Stimulated activated CD4-positive, alpha-beta T cell treated with anti-CD3 and anti-CD28 coated beads, Interleukin-15, amount 100 ng/mL, for 48 hours (primary cell): ENCODE results near the gene CARD10.
"Not testable (repeated sequence)": the region's sequence is repeated elsewhere in the genome, so short reads cannot be mapped to it uniquely, and the experiment has no call there.

Experiments used
- DNase-seq, 2 donors: peaks; one replicate each; pipeline ENCODE4 v3.0.0-alpha.2; 2020; ENCODE audit warnings: low read depth in 2 of 2

CARD10 gene

GRCh38 chr22:37556710-37557109, 37.5 kb upstream of the CARD10 start:
- DNase-seq = no peak

DNA sequence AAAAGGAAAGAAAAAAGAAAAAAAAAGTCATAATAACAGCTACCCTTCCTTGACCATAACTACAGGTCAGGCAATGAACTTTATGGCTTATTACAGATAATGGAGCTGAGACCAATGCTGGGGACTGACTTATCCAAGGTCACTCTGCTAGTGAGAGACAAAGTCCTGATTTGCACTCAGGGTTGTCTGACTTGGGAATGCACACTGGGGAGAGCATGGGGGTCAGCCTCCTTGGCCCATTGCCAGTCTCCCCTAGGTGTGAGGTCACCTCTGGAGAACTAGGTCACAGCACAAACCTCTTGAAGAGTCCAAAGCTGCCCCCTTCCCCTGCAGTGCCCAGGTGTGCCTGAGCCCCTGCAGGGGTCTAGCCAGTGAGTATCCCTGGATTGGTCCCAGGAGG, 35.8 kb upstream of the CARD10 start:
- no peak for DNase-seq

DNA sequence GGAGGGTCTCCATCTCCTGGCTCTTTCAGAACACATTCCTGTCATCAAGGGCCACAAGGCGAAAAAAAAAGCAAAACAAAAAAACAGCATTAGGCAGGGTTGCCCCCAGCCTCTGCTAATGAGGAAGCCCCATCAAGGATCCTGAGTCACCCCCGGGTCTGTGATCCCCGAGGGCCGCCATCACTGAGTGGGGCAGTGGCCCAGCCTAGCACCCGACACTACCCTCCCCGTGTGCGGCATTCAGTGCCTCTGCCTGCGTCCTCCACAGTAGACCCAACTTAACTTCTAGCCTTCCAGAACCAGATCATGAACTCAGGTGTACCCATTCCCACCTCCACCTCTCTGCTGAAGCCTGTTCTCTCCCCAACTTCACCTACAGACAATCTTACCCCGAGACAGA, 34.5 kb upstream of the CARD10 start:
- DNase-seq = no peak

DNA sequence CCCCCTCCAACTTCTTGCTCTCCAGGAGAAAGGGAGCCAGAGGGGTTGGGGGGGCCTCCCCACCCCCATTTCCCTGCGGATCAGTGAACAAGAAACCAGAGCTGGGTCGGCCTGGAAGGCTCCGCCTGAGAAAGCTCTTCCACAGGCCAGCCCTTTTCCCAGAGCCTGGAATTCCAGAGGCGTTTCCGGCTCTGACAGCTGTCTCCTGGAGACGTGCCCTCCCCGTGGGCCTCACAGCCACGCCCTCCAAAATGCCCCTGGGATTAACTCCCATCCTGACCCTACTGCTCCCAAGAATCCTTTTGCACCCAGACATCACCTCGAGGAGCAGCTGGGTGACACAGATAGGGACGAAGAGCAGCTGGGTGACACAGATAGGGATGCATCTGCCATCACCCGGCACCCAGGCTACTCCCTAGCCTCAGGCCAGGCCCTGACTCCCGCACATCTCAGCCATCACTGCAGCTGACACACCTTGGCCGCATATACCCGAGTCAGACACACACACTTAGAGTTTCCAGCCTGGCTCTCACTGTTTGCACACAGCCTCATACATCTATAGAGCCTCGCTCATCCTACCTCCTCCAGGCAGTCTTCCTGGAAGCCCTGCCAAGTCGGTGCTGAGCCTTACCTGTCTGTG, 33.4 kb upstream of the CARD10 start:
- no peak for DNase-seq

DNA sequence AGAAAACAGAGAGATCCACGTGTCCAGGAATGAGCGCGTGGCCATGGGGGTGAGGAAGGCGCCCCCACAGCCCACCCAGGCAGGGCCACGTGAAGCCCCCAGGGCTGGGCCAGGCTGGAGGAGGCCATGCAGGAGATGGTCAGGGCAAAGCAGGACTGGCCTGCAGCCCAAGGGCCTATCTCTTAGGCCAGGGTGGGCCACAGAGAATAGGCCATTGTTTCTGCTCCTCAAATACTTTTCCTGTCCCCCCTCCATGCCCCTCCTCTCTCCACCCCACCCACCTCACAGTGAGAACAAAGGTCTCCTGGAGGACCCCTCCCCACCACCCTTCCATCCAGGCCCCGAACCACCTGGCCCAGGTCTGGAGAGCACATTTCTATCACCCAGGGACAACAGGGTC, 32.8 kb upstream of the CARD10 start:
- DNase-seq = no peak

GRCh38 chr22:37550921-37551320, 31.7 kb upstream of the CARD10 start:
- DNase-seq = not testable (repeated sequence)

DNA sequence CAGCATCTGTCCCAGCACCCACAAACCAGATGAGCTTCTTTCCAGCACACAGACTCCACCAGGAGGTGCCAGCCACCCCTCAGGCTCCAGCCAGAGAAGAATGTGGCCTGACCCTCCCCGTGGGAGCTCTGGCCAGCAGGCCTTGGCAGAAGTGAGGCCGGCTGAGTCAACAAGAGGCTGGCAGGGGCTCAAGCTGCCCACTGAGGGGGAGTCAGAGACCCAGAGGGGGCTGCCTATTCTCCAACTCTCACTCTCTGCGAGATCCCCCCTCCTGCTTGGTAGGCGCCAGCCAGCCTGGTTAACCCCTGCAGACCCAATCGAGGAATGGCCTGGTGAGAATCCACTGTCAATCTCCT, 30.5 kb upstream of the CARD10 start:
- DNase-seq = no peak

GRCh38 chr22:37547251-37547741, 28.1 kb upstream of the CARD10 start:
- DNase-seq = no peak

DNA sequence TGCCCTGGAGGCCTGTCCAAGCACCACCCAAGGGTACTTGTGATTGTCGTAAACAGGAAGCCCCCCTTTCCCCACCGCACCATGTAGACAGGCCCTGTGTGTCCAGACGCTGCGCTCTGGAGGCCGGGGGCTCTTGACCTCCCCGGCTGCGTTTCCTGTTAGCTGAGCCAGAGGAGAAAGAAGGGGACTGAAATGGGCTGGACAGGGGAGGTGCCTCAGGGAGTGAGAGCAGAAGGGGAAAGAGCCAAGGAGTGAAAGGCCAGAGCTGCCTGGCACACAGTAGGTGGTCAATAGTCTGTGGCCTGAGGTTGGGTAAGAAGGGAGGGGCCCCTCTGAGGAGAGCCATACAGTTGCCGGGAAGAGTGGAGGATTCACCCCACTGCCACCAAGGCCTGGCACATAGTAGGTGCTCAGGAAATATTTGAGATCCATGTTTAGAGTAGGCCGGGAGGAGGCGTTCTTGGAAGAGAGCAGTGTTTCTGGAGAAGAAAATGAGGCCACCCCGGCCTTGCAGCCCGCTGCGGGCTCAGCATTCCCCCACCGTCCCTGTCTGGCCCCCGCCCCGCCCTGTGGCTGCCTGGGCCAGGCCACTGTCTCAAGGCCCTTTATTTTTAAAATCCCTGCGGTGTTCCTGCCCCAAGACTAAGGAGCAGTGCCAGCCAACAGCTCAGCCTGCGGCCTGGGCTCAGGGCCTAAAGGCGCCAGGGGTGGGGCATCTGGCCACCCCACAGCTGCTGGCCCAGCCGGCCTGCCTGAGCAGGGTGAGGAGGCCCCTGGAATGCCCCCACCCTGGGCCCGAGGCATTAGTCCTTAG, 27.4 kb upstream of the CARD10 start:
- DNase-seq = no peak

GRCh38 chr22:37545703-37546436, 26.7 kb upstream of the CARD10 start:
- no peak for DNase-seq

GRCh38 chr22:37544955-37545702, 25.9 kb upstream of the CARD10 start:
- peak in 1 of 2 donors; percentile 63 for DNase-seq

DNA sequence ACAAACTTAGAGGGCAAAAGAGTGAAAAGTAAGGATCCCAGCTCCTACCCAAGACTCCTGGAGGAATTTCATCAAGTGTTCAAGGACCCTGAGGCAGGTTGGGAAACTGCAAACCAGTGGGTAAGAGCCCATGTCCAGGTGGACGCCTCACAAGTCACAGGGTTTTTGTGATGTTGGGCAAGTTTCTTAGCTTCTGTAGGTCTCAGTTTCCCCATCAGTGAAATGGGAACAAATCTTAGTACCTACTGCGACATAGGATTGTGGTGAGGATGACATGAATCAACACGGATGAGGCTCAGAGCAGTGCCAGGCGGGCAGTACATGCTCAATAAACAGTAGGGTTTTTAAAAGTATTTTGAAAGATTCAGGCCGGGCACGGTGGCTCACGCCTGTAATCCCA, 23.7 kb upstream of the CARD10 start:
- no peak for DNase-seq

DNA sequence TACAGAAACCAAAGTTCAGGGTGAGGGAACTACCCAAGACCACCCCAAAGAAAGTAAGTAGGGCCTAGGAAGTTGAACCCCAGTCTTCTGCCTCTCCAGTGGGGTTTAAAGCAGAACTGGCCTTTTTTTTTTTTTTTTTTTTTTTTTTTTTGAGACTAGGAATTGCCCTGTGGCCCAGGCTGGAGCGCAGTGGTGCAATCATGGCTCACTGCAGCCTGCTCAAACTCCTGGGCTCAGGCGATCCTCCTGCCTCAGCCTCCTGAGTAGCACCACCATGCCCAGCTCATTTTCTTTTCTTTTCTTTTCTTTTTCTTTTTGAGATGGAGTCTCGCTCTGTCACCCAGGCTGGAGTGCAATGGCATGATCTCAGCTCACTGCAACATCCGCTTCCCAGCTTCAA, 23.2 kb upstream of the CARD10 start:
- not testable (repeated sequence) for DNase-seq

- not testable (repeated sequence) for DNase-seq
Observed at GRCh38 chr22:37539790-37540189, 20.6 kb upstream of the CARD10 start.

- peak; percentile 86 to 92 for DNase-seq
Observed at GRCh38 chr22:37538590-37539357, 19.6 kb upstream of the CARD10 start.

- DNase-seq = no peak
Observed at GRCh38 chr22:37535159-37535558, 15.9 kb upstream of the CARD10 start.

- no peak for DNase-seq
Observed at GRCh38 chr22:37534445-37534844, 15.2 kb upstream of the CARD10 start.

DNA sequence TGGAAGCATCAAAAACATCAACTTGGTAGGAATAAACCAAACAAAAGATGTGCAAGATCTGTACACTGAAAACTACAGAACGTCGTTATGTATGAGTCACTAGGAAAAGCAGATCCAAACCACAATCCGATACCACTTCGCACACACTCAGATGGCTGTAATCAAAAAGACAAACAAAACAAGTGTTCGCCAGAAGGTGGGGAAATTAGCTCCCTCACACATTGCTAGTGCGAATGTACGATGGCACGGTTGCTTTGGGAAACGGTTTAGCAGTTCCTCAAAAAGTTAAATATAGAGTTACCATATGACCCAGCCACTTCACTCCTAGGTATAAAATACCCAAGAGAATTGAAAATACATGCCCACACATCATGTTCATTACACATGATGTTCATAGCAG, 14.8 kb upstream of the CARD10 start:
- DNase-seq = no peak

DNA sequence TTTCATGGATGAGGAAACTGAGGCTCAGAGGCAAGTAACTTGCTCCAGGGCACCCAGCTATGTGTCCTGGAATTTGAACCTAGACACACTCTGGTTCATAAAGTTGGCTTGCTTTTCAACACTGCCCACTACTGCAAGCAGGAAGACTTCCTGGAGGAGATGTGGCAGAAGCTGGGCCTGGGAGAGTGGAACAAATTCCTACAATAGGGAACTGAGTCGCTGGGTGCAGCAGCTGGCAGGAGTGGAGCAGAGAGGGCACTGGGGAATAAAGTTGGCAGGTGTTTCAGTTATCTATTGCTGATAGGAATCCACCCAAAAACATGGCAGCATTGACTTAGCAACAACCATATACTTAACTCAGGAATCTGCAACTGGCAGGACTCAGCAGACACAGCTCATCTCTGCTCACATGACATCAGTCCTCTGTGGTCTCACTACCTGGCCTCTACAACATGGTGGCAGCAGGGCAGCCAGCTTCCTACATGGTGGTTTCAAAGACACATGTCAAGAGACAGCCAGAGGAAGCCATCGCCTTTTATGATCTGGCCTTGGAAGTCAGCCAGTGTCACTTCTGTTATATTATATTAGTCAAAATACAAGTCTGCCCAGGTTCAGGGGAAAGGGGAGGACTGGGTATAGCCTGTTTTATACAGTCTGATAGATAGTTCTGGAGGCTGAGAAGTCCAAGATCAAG, 10.6 kb upstream of the CARD10 start:
- DNase-seq = no peak

DNA sequence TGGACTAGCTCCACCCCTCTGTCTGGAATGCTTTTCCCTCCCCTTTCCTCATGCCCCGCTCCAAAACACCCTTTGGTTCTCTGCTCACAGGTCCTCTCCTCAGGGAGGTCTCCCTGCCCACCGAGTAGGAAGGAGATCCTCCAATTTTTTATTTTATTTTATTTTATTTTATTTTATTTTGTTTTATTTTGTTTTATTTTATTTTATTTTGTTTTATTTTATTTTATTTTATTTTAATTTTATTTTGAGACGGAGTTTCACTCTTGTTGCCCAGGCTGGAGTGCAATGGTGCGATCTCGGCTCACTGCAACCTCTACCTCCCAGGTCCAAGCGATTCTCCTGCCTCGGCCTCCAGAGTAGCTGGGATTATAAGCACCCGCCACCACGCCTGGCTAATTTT, 8.7 kb upstream of the CARD10 start:
- not testable (repeated sequence) for DNase-seq
